Neural progenitor cell (in vitro differentiated cells): ENCODE measurements around the gene IQCN. TPM values are rescaled to one million over a fixed set of nuclear protein-coding genes. Genes with fewer than 3 reads are reported as not detected.

Experiments
- DNase-seq: peaks from one replicate; pipeline ENCODE4 v3.0.0-alpha.2; 2016; ENCODE audit warnings: low spot score
- H2AFZ ChIP-seq: fragments of 200-600 bp; sonication (generic); replicated peaks from 2 replicates; pipeline ENCODE4 v1.6.1; 2016; ENCODE audit warnings: antibody characterized with exemption
- H3F3A ChIP-seq: fragments of 200-600 bp; sonication (generic); 2 replicates; pipeline ENCODE4 v1.6.1; 2016; ENCODE audit warnings: antibody characterized with exemption, low read depth
- H3K27ac ChIP-seq: fragments of 200-600 bp; sonication (generic); 2 replicates; pipeline ENCODE4 v1.5.1; 2016; ENCODE audit warnings: mild to moderate bottlenecking
- H3K27me3 ChIP-seq: fragments of 200-600 bp; sonication (generic); 2 replicates; pipeline ENCODE4 v1.6.1; 2016; ENCODE audit warnings: mild to moderate bottlenecking, moderate library complexity
- H3K36me3 ChIP-seq: fragments of 200-600 bp; sonication (generic); 2 replicates; pipeline ENCODE4 v1.5.1; 2016
- H3K4me1 ChIP-seq: fragments of 200-600 bp; sonication (generic); 2 replicates; pipeline ENCODE4 v1.6.1; 2016; ENCODE audit warnings: mixed run types
- H3K4me2 ChIP-seq: fragments of 200-600 bp; sonication (generic); 2 replicates; pipeline ENCODE4 v1.6.1; 2016
- H3K4me3 ChIP-seq: fragments of 200-600 bp; sonication (generic); 2 replicates; pipeline ENCODE4 v1.5.1; 2016
- H3K79me2 ChIP-seq: fragments of 200-600 bp; sonication (generic); 2 replicates; pipeline ENCODE4 v1.6.1; 2016; ENCODE audit warnings: low read depth
- H3K9ac ChIP-seq: fragments of 200-600 bp; sonication (generic); 2 replicates; pipeline ENCODE4 v1.6.1; 2016
- H3K9me3 ChIP-seq: fragments of 200-600 bp; sonication (generic); 2 replicates; pipeline ENCODE4 v1.5.1; 2016; ENCODE audit warnings: low read depth
- H4K20me1 ChIP-seq: fragments of 200-600 bp; sonication (generic); 2 replicates; pipeline ENCODE4 v1.6.1; 2016; ENCODE audit warnings: low read depth
- H3K27ac Mint-ChIP-seq: 3 replicates; pipeline ENCODE4 v1.8.0; 2021; ENCODE audit warnings: mixed read lengths
- H3K27me3 Mint-ChIP-seq: 2 replicates; pipeline ENCODE4 v1.8.0; 2022; ENCODE audit warnings: low read depth, mild to moderate bottlenecking, inconsistent platforms, moderate library complexity, mixed read lengths; ENCODE audit not compliant: insufficient read depth
- H3K36me3 Mint-ChIP-seq: 3 replicates; pipeline ENCODE4 v1.8.0; 2021; ENCODE audit warnings: mixed read lengths
- H3K4me1 Mint-ChIP-seq: 3 replicates; pipeline ENCODE4 v1.8.0; 2021; ENCODE audit warnings: mixed read lengths
- H3K4me3 Mint-ChIP-seq: 3 replicates; pipeline ENCODE4 v1.8.0; 2021; ENCODE audit warnings: mild to moderate bottlenecking, moderate library complexity, mixed read lengths
- H3K9me3 Mint-ChIP-seq: 3 replicates; pipeline ENCODE4 v1.8.0; 2020; ENCODE audit warnings: mixed read lengths
- CTCF ChIP-seq: fragments of 200-600 bp; sonication (generic); IDR thresholded peaks from 2 replicates; pipeline ENCODE4 v1.5.1; 2017; ENCODE audit warnings: antibody characterized with exemption, mild to moderate bottlenecking
- EZH2 ChIP-seq: fragments of 200-600 bp; sonication (generic); IDR thresholded peaks from 2 replicates; pipeline ENCODE4 v1.6.1; 2017; ENCODE audit warnings: antibody characterized with exemption, mild to moderate bottlenecking, moderate library complexity
- EZH2phosphoT487 ChIP-seq: fragments of 200-600 bp; sonication (generic); IDR thresholded peaks from 2 replicates; pipeline ENCODE4 v1.6.1; 2017; ENCODE audit warnings: antibody characterized with exemption
- total RNA-seq: library from RNA; depleted of rRNA; stranded (reverse); fragments of >200 nt; gene quantifications from 2 replicates; pipeline ENCODE4 v1.2.3, GENCODE V29; 2015; ENCODE audit warnings: low replicate concordance

IQCN gene
- total RNA-seq, 1 donor from 2014 or later, result 0.11 TPM

GRCh38 chr19:18290302-18291018, 16.2 kb upstream of the IQCN start:
- Histone ChIP-seq H4K20me1 (no peaks in the 10 kb centered on the region), H3K27me3 (no peaks in the 10 kb centered on the region), H3F3A (peaks cover 82% of the 10 kb centered on the region), H3K36me3 (no peaks in the 10 kb centered on the region), H3K79me2 (no peaks in the 10 kb centered on the region), H3K9ac (no peak overlapping the region), H3K9me3 (no peaks in the 10 kb centered on the region), H3K4me3 (no peak overlapping the region), H3K4me2 (no peak overlapping the region), H2AFZ (no peak overlapping the region), H3K4me1 (peaks cover 26% of the 10 kb centered on the region), H3K27ac (no peak overlapping the region)
- no peak for TF ChIP-seq EZH2
- TF ChIP-seq EZH2phosphoT487, result no peak
- TF ChIP-seq CTCF, result no peak
- Mint-ChIP-seq H3K9me3 (no peaks in the 10 kb centered on the region), H3K27me3 (peaks cover 12% of the 10 kb centered on the region), H3K4me3 (peak overlapping the region; percentile 67), H3K4me1 (peaks cover 58% of the 10 kb centered on the region), H3K36me3 (no peaks in the 10 kb centered on the region), H3K27ac (no peak overlapping the region)
- no peak for DNase-seq

GRCh38 chr19:18289471-18290301, 15.4 kb upstream of the IQCN start:
- DNase-seq, result no peak
- H2AFZ ChIP-seq, result no peak overlapping the region
- no peak overlapping the region for H3K4me3 ChIP-seq
- H4K20me1 ChIP-seq, result no peaks in the 10 kb centered on the region
- no peak for TF ChIP-seq CTCF
- no peak for TF ChIP-seq EZH2phosphoT487
- TF ChIP-seq EZH2, result no peak
- Mint-ChIP-seq H3K4me1 (peaks cover 61% of the 10 kb centered on the region), H3K9me3 (no peaks in the 10 kb centered on the region), H3K27ac (peak overlapping the region; percentile 65), H3K27me3 (peaks cover 12% of the 10 kb centered on the region), H3K36me3 (no peaks in the 10 kb centered on the region), H3K4me3 (peak overlapping the region; percentile 48)
- no peaks in the 10 kb centered on the region for H3K9me3 ChIP-seq
- H3K9ac ChIP-seq, result no peak overlapping the region
- no peak overlapping the region for H3K4me2 ChIP-seq
- no peaks in the 10 kb centered on the region for H3K36me3 ChIP-seq
- no peaks in the 10 kb centered on the region for H3K79me2 ChIP-seq
- no peak overlapping the region for H3K27ac ChIP-seq
- peaks cover 83% of the 10 kb centered on the region for H3F3A ChIP-seq
- H3K27me3 ChIP-seq, result no peaks in the 10 kb centered on the region
- peaks cover 26% of the 10 kb centered on the region for H3K4me1 ChIP-seq

- H3K27ac Mint-ChIP-seq, result no peak overlapping the region
- H3K27me3 Mint-ChIP-seq, result peaks cover 9% of the 10 kb centered on the region
- peak; percentile 89 for DNase-seq
- H3K27ac ChIP-seq, result no peak overlapping the region
- H3K4me1 Mint-ChIP-seq, result peaks cover 49% of the 10 kb centered on the region
- peak overlapping the region; percentile 29 for H3K4me3 ChIP-seq
- no peaks in the 10 kb centered on the region for H3K9me3 ChIP-seq
- H3K79me2 ChIP-seq, result no peaks in the 10 kb centered on the region
- peak overlapping the region; percentile 69 for H3K4me2 ChIP-seq
- peak overlapping the region; percentile 28 for H2AFZ ChIP-seq
- no peak overlapping the region for H3K4me3 Mint-ChIP-seq
- H3K36me3 ChIP-seq, result no peaks in the 10 kb centered on the region
- no peaks in the 10 kb centered on the region for H3K27me3 ChIP-seq
- H3K9ac ChIP-seq, result no peak overlapping the region
- peaks cover 13% of the 10 kb centered on the region for H3K4me1 ChIP-seq
- no peaks in the 10 kb centered on the region for H3K9me3 Mint-ChIP-seq
- no peak for TF ChIP-seq EZH2
- TF ChIP-seq CTCF, result peak; percentile 17
- peaks cover 71% of the 10 kb centered on the region for H3F3A ChIP-seq
- H3K36me3 Mint-ChIP-seq, result no peaks in the 10 kb centered on the region
- no peaks in the 10 kb centered on the region for H4K20me1 ChIP-seq
These were observed 13.9 kb upstream of the IQCN start for GRCh38 chr19:18287836-18288772.
